GM21737 (cell line): ENCODE measurements around the gene ATP8B3.
"Not testable (repeated sequence)": the region's sequence is repeated elsewhere in the genome, so short reads cannot be mapped to it uniquely, and the experiment has no call there.

Source experiments
- ATAC-seq: cut with Tn5 transposase; IDR thresholded peaks from one replicate; pipeline ENCODE4 v1.9.1; 2021; ENCODE audit warnings: mild to moderate bottlenecking, moderate library complexity; ENCODE audit not compliant: unreplicated experiment

Gene ATP8B3

DNA sequence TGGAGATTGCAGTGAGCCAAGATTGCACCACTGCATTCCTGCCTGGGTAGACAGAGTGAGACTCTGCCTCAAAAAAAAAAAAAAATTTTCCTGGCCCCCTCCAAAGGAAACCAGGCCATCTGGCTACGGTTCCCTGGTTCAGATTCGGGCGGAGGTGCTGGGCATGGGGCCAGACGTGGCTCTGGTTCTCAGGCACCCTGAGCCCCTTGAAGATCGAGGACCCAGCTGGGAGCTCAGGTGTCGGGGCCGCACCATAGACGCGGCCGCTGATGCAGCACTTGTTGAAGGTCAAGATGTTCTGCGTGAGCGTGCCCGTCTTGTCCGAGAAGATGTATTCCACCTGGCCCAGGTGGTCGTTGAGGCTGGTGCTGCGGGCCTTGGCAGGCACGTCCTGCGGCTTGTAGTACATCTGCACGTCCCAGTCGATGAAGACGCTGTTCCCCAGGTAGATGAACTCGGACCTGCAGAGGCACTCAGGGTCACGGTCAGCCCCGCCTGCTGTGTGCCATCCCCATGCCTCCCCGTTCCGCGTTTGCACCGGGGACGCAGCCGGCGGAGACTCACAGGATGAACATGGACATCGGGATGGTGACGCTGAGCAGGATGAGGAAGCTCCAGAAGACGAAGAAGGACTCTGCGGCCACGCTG, 12.3 kb downstream of the ATP8B3 start:
- no peak for ATAC-seq

DNA sequence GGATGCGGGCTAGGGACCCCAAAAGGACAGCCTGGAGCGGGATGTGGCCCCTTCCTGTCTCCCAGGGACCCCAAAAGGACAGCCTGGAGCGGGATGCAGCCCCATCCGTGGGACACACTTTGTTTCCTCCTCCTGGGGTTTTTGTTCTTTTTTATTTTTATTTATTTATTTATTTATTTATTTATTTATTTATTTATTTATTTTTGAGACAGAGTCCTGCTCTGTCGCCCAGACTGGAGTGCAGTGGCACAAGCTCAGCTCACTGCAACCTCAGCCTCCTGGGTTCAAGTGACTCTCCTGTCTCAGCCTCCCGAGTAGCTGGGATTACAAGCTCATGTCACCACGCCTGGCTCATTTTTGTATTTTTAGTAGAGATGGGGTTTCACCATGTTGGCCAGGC, 14.8 kb downstream of the ATP8B3 start:
- not testable (repeated sequence) for ATAC-seq

DNA sequence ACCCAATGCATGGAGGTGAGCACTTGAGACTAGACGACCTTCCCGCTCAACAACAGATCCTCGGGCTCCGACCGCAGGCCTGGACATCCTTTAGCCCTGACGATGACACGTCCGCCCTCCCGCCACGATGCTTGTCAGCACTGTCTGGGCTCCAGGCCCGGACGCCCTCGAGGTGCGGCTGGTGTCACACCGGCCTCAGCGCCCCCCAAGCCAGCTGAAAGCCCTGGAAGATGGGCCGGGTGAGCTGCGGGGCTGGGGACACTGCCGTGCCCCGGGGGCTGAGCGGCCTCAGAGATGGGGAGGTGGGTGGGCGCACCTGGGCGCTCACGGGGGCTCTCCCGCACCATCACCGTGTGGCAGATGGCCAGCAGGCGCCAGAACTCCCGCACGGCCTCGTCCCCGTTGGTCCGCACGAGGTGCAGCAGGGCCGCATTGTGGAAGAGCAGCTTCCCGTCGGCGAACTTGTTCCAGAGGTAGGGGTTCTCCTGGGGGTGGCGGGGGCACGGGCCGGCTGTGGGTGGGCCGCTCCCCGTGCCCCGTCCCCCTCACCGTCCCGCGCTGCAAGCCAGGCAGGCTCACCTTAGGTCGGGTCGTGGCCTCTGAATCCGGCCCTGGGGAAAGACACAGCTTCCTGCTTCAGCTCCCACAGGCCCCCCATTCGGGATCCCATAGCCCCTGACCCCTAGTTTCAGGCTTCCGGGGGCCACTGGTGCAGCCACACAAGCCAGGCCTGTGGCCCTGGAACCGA, 15.5 kb downstream of the ATP8B3 start:
- ATAC-seq, result no peak

DNA sequence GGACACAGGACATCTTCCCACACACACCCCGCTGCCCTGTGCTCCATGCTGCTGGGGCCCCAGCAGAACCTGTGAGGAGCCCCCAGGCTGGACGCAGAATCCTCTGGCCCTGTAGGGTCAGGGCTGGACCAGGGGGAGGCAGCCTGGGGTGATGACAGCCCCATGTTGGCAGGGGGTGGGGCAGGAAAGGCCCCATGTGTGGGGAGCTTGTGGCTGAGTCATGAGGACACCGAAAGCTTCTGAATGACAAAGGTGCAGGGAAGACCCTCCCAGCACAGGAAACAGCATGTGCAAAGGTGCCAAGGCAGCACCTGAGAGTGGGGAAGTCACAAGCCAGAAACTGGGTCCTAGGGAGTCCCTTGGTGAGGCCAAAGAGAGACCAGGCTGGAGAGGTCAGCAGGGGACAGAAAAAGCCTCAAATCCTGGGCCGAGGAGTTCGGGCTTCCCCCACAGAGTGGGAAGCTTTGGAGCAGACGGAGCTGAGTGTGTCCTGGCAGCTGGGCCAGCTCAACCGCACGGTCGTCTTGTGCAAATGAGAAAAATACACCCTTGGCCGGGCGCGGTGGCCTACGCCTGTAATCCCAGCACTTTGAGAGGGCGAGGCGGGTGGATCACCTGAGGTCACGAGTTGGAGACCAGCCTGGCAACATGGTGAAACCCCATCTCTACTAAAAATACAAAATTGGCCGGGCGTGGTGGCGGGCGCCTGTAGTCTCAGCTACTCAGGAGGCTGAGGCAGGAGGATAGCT, 17.5 kb downstream of the ATP8B3 start:
- ATAC-seq, result no peak

- no peak for ATAC-seq
These were observed 20.2 kb downstream of the ATP8B3 start for GRCh38 chr19:1791879-1792278.

DNA sequence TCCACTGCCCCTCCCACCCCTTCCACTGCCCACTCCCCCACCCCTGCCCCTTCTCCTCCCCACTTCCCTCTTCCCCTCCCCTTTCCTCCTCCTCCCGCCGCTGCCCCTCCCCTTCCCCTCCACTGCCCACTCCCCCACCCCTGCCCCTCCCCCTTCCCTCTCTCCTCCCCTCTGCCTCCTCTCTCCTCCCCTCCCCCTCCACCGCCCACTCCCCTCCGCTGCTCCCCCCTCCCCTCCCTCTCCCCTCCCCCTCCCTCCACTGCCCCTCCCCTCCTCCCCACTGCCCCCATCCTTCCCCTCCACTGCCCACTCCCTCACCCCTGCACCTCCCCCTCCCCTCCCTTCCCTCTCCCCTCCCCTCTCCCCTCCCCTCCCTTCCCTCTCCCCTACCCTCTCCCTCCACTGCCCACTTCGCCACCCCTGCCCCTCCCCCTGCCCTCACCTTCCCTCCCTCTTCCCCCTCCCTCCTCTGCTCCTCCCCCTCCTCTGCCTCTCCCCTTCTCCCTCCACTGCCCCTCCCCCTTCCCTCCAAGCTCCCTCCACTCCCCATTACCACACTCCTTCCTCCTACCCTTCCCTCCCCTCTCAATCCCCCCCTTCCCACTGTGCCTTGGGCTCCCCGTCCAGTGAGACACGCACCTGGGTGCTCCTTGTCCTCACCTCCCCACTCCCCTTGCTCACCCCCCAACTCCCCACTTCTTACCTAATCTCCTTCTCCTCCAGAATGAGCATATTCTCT, 21.9 kb downstream of the ATP8B3 start:
- ATAC-seq, result no peak

GRCh38 chr19:1789261-1790041, 22.6 kb downstream of the ATP8B3 start:
- no peak for ATAC-seq

DNA sequence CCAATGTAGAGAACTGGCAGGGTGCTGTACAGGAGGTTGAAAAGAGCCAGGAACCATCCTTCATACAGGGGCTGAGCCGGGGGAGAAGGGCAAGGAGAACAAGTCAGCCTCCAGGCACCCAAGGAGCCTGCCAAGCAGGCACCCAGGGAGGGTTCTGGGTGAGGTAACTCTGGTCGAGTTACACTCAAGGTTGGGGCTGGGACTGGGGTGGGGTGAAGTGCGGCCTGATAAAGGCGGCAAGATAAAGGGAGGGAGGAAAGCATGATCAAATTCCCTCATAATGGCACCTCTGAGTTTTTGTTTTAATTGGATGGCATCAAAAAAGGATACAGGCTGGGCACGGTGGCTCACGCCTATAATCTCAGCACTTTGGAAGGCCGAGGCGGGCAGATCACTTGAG, 25.0 kb downstream of the ATP8B3 start:
- no peak for ATAC-seq

DNA sequence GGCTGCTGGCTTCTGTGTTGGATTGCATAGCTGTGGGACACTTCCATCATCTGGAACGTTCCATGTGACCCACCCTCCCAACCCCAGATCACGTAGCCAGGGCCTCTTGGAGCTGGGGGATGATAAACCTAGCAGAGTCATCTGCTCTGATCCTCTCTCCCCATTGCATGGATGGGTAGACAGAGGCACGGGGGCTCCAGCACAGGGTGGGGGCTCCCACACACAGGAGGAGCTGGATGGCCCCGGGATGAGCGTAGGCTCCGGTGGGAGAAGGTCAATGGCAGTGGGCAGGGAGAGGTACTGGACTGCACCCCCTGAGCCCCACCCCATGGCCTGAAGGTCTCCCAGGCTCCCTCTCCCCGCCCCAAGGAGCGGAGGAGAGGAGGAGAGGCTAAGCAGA, 25.4 kb downstream of the ATP8B3 start:
- no peak for ATAC-seq

DNA sequence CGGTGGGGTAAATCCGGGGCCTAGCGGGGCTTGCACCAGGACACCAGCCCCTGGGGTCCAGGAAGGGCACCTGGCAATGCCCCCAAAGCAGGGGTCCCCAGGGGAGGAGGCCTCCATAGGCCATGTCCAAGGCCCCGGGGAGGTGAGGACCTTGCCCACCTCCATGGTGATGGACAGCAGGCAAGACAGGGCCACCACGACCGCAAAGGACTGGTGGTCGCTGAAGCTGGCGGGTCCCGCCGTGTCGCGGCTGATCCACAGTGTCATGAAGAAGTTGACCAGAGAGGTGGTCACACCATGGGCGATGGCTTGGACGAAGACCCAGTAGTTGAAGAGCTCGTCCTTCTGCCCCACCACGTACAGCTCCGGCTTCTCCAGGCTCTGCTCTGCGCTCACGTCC, 26.8 kb downstream of the ATP8B3 start:
- no peak for ATAC-seq

DNA sequence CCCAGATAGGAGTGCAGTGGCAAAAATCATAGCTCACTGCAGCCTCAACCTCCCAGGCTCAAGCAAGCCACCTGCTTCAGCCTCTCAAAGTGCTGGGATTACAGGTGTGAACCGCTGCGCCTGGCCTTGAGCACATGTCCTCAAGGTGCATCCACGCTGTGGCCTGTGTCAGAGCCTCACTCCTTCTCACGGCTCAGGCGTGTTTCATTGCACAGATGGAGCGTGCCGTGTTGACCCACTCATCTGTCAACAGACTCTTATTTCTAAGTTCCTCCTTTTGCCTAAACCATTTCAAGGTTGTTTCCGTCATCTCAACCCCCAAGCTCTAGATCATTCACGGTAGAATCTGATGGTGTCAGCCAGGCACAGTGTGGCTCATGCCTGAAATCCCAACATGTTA, 28.2 kb downstream of the ATP8B3 start:
- ATAC-seq, result no peak

GRCh38 chr19:1783354-1783753, 28.7 kb downstream of the ATP8B3 start:
- ATAC-seq, result no peak

DNA sequence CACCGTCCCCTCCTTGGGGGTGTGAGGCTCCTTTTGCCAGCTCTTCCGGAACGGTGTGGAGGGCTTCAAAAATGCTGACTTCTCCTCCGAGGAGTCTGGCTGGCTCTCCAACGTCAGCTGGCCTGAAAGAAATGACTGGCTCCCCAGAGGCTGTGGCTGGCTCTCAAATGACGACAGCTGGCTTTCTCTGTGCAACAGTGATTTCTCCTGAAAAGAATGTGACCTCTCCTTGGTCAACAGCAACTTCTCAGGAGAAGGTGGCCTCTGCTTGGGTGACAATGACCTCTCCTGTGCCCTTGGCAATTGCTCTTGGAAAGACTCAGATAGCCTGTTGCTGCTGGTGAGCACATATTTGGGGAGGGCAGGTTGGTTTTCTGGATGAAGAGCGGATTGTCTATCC, 29.6 kb downstream of the ATP8B3 start:
- ATAC-seq, result no peak

GRCh38 chr19:1780272-1780958, 31.7 kb downstream of the ATP8B3 start:
- no peak for ATAC-seq

- ATAC-seq, result no peak
These were observed 32.5 kb downstream of the ATP8B3 start for GRCh38 chr19:1779574-1779973.

DNA sequence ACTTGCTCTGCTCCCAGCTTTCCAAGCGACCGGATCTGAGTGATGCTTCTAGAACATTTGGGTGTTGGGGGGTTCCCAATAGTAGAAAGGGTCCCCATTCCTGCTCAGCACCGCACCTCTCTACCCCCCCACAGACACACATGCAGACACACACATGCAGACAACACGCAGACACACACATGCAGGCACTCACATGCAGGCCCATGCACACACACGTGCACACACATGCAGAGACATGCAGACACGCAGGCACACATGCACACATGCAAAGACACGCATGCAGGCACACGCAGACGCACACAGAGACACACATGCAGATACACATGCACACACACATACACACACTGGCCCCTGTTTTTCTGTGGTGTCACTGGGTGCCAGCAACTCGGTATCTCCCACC, 34.9 kb downstream of the ATP8B3 start:
- no peak for ATAC-seq

DNA sequence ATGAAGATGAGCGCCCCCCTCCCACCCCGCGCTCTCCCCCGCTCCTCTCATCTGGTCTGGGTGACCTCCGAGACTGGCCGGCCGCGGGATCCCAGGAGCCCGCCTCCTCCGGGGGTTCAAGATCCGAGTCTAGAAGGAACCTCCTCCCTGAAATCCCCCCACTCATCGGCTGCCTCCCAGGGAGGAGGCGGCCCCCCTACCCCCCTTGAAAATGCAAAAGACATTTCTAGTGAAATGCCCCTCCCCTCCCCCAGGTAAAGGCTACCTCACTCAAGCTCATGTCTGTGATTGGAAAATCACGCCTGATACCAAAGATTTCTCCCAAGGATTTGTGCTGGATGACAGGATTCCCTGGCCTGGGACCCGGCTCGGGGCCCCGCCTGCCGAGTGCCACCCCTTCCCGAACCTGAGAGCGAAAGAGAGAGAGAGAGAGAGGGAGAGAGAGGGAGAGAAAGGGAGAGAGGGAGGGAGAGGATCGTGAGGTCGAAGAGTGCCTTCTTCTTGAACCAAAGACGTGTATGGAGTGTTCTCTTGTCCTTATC, 35.4 kb downstream of the ATP8B3 start:
- no peak for ATAC-seq

DNA sequence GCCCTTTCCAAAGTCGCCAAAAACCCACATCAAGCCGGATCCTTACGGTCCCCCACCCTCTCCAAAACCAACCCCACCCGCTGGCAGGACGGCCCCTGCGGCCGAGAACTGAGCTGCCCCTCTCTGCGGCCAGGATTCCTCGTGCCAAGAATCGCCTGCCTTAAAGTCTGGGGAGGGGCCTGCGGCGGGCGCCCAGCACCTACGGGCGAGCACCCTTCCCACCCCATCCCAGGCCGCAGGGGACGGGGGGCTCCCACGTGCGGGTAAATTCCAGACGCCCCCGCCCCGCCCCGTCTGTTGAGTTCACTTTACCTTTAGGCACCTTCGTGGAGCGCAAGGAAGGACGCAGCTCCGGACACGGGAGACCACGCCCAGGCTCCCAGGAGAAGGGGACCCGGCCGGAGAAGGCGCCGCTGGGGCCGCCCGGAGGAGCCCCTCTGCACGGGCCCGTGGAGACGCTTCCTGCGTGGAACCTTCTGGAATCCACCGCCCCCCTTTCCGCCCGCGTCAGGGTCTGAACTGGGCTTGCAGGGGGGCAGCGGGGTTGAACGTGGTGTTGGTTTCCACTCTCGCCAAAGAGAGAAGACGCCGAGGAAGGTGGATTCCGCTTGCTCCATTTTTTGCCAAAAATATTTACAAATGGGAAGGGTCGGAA, 36.0 kb downstream of the ATP8B3 start:
- ATAC-seq, result no peak
